Stimulated activated naive CD8-positive, alpha-beta T cell treated with anti-CD3 and anti-CD28 coated beads, Interleukin-15, Interleukin-2, amounts not matched to agents 100 ng/mL and 50 ng/mL, for 24 hours (primary cell): ENCODE measurements around the gene AGO1.

Source experiments
- H3K27ac Mint-ChIP-seq: one replicate; pipeline ENCODE4 v1.8.0; 2021; ENCODE audit warnings: mild to moderate bottlenecking, mixed read lengths
- H3K27me3 Mint-ChIP-seq: one replicate; pipeline ENCODE4 v1.8.0; 2021; ENCODE audit warnings: mixed read lengths
- H3K36me3 Mint-ChIP-seq: one replicate; pipeline ENCODE4 v1.8.0; 2021; ENCODE audit warnings: low read depth, mixed read lengths
- H3K4me1 Mint-ChIP-seq: one replicate; pipeline ENCODE4 v1.8.0; 2021; ENCODE audit warnings: low read depth, mixed read lengths
- H3K4me3 Mint-ChIP-seq: one replicate; pipeline ENCODE4 v1.8.0; 2021; ENCODE audit warnings: mild to moderate bottlenecking, mixed read lengths
- H3K9me3 Mint-ChIP-seq: one replicate; pipeline ENCODE4 v1.8.0; 2021; ENCODE audit warnings: mixed read lengths

AGO1 gene

GRCh38 chr1:35882945-35883634, at the start of gene AGO1:
TSS of gene AGO1 (plus strand) at chr1:35883209. CDS start at chr1:35883422, 213 bp downstream.
- Mint-ChIP-seq H3K27me3 (no peaks in the 10 kb centered on the region), H3K4me3 (peak within 1 kb of the TSS; percentile 92), H3K9me3 (no peaks in the 10 kb centered on the region), H3K36me3 (no peaks in the 10 kb centered on the region), H3K27ac (peak within 1 kb of the TSS; percentile 85), H3K4me1 (peaks cover 46% of the 10 kb centered on the region)

- Mint-ChIP-seq H3K27ac (no peak overlapping the region), H3K27me3 (no peaks in the 10 kb centered on the region), H3K9me3 (no peaks in the 10 kb centered on the region), H3K4me3 (no peak overlapping the region), H3K4me1 (no peaks in the 10 kb centered on the region), H3K36me3 (peaks cover 21% of the 10 kb centered on the region)
Measured at GRCh38 chr1:35833395-35833794, 49.6 kb upstream of the AGO1 start.

- H3K27ac Mint-ChIP-seq = no peak overlapping the region
- no peaks in the 10 kb centered on the region for H3K4me1 Mint-ChIP-seq
- H3K4me3 Mint-ChIP-seq = no peak overlapping the region
- H3K9me3 Mint-ChIP-seq = no peaks in the 10 kb centered on the region
- H3K27me3 Mint-ChIP-seq = no peaks in the 10 kb centered on the region
- H3K36me3 Mint-ChIP-seq = peaks cover 23% of the 10 kb centered on the region
Measured at GRCh38 chr1:35834218-35834617, 48.8 kb upstream of the AGO1 start.

- Mint-ChIP-seq H3K4me1 (no peaks in the 10 kb centered on the region), H3K27ac (no peak overlapping the region), H3K36me3 (peaks cover 23% of the 10 kb centered on the region)
Measured at GRCh38 chr1:35835398-35835797, 47.6 kb upstream of the AGO1 start.

GRCh38 chr1:35836734-35837133, 46.3 kb upstream of the AGO1 start:
- Mint-ChIP-seq H3K27ac (no peak overlapping the region), H3K36me3 (peaks cover 23% of the 10 kb centered on the region), H3K9me3 (no peaks in the 10 kb centered on the region), H3K27me3 (no peaks in the 10 kb centered on the region), H3K4me3 (no peak overlapping the region), H3K4me1 (no peaks in the 10 kb centered on the region)

More at GRCh38 chr1:35835398-35835797, 47.6 kb upstream of the AGO1 start:
- H3K4me3 Mint-ChIP-seq = no peak overlapping the region
- no peaks in the 10 kb centered on the region for H3K9me3 Mint-ChIP-seq
- H3K27me3 Mint-ChIP-seq = no peaks in the 10 kb centered on the region

GRCh38 chr1:35838693-35839245, 44.2 kb upstream of the AGO1 start:
- no peaks in the 10 kb centered on the region for H3K9me3 Mint-ChIP-seq
- no peaks in the 10 kb centered on the region for H3K27me3 Mint-ChIP-seq
- no peak overlapping the region for H3K4me3 Mint-ChIP-seq
- no peak overlapping the region for H3K27ac Mint-ChIP-seq
- H3K36me3 Mint-ChIP-seq = peaks cover 27% of the 10 kb centered on the region
- H3K4me1 Mint-ChIP-seq = no peaks in the 10 kb centered on the region

- Mint-ChIP-seq H3K27me3 (no peaks in the 10 kb centered on the region), H3K36me3 (peaks cover 10% of the 10 kb centered on the region), H3K4me3 (no peak overlapping the region), H3K27ac (no peak overlapping the region), H3K4me1 (no peaks in the 10 kb centered on the region), H3K9me3 (no peaks in the 10 kb centered on the region)
Measured at GRCh38 chr1:35844826-35845225, 38.2 kb upstream of the AGO1 start.

GRCh38 chr1:35845766-35846165, 37.2 kb upstream of the AGO1 start:
- no peaks in the 10 kb centered on the region for H3K27me3 Mint-ChIP-seq
- no peaks in the 10 kb centered on the region for H3K9me3 Mint-ChIP-seq
- no peaks in the 10 kb centered on the region for H3K4me1 Mint-ChIP-seq
- H3K36me3 Mint-ChIP-seq = peaks cover 12% of the 10 kb centered on the region
- no peak overlapping the region for H3K27ac Mint-ChIP-seq
- H3K4me3 Mint-ChIP-seq = no peak overlapping the region

GRCh38 chr1:35847935-35848565, 35.0 kb upstream of the AGO1 start:
- Mint-ChIP-seq H3K4me3 (no peak overlapping the region), H3K27me3 (no peaks in the 10 kb centered on the region), H3K27ac (no peak overlapping the region), H3K9me3 (no peaks in the 10 kb centered on the region), H3K36me3 (peaks cover 15% of the 10 kb centered on the region), H3K4me1 (no peaks in the 10 kb centered on the region)

- no peak overlapping the region for H3K27ac Mint-ChIP-seq
- peaks cover 9% of the 10 kb centered on the region for H3K36me3 Mint-ChIP-seq
- H3K4me1 Mint-ChIP-seq = no peaks in the 10 kb centered on the region
Measured at GRCh38 chr1:35850051-35850450, 33.0 kb upstream of the AGO1 start.

GRCh38 chr1:35850716-35851115, 32.3 kb upstream of the AGO1 start:
- no peaks in the 10 kb centered on the region for H3K27me3 Mint-ChIP-seq
- no peaks in the 10 kb centered on the region for H3K9me3 Mint-ChIP-seq
- peaks cover 9% of the 10 kb centered on the region for H3K36me3 Mint-ChIP-seq
- no peaks in the 10 kb centered on the region for H3K4me1 Mint-ChIP-seq
- no peak overlapping the region for H3K4me3 Mint-ChIP-seq
- no peak overlapping the region for H3K27ac Mint-ChIP-seq

More at GRCh38 chr1:35850051-35850450, 33.0 kb upstream of the AGO1 start:
- Mint-ChIP-seq H3K4me3 (no peak overlapping the region), H3K9me3 (no peaks in the 10 kb centered on the region), H3K27me3 (no peaks in the 10 kb centered on the region)

GRCh38 chr1:35851132-35851869, 31.7 kb upstream of the AGO1 start:
- Mint-ChIP-seq H3K27me3 (no peaks in the 10 kb centered on the region), H3K4me3 (no peak overlapping the region), H3K27ac (no peak overlapping the region), H3K9me3 (no peaks in the 10 kb centered on the region), H3K36me3 (peaks cover 9% of the 10 kb centered on the region), H3K4me1 (no peaks in the 10 kb centered on the region)

GRCh38 chr1:35852241-35852640, 30.8 kb upstream of the AGO1 start:
- Mint-ChIP-seq H3K4me1 (no peaks in the 10 kb centered on the region), H3K36me3 (peaks cover 9% of the 10 kb centered on the region), H3K9me3 (no peaks in the 10 kb centered on the region), H3K4me3 (no peak overlapping the region), H3K27ac (no peak overlapping the region), H3K27me3 (no peaks in the 10 kb centered on the region)

- H3K36me3 Mint-ChIP-seq = peaks cover 9% of the 10 kb centered on the region
- no peaks in the 10 kb centered on the region for H3K4me1 Mint-ChIP-seq
- H3K9me3 Mint-ChIP-seq = no peaks in the 10 kb centered on the region
- no peak overlapping the region for H3K27ac Mint-ChIP-seq
- no peaks in the 10 kb centered on the region for H3K27me3 Mint-ChIP-seq
- H3K4me3 Mint-ChIP-seq = no peak overlapping the region
Measured at GRCh38 chr1:35854989-35855700, 27.9 kb upstream of the AGO1 start.
